Fibroblast of lung (primary cell): ENCODE data around the gene LHFPL5. TPM values are rescaled to one million over a fixed set of nuclear protein-coding genes. Genes with fewer than 3 reads are reported as not detected.

Experiments used
- DNase-seq, 2 donors: peaks; one replicate each; pipeline versions ENCODE4 v3.0.0 to v3.0.0-alpha.2; 2010; ENCODE audit warnings: low read depth in 2 of 2
- H2AFZ ChIP-seq: 2 replicates; pipeline ENCODE4 v1.5.1; 2012; ENCODE audit warnings: low read length, control low read depth, inconsistent platforms
- H3K27ac ChIP-seq: 2 replicates; pipeline ENCODE4 v1.5.1; 2011; ENCODE audit warnings: low read length, control low read depth; ENCODE audit not compliant: insufficient read depth
- H3K27me3 ChIP-seq: 2 replicates; pipeline ENCODE4 v1.5.1; 2011; ENCODE audit warnings: mild to moderate bottlenecking, low read length; ENCODE audit not compliant: control insufficient read depth, insufficient read depth
- H3K36me3 ChIP-seq: 2 replicates; pipeline ENCODE4 v1.5.1; 2011; ENCODE audit warnings: low read length; ENCODE audit not compliant: control insufficient read depth, insufficient read depth
- H3K4me1 ChIP-seq: 2 replicates; pipeline ENCODE4 v1.5.1; 2011; ENCODE audit warnings: low read length; ENCODE audit not compliant: control insufficient read depth, insufficient read depth; ENCODE audit errors: extremely low read depth
- H3K4me2 ChIP-seq: 2 replicates; pipeline ENCODE4 v1.5.1; 2011; ENCODE audit warnings: low read length, control low read depth; ENCODE audit not compliant: insufficient read depth; ENCODE audit errors: extremely low read depth
- H3K4me3 ChIP-seq, 4 experiments: fragments of 200-600 bp in 1 of 4; sonication (generic) in 1 of 4; replicated peaks in 1 of 4; 2 replicates each; pipeline ENCODE4 v1.5.1; 2011 to 2016; ENCODE audit warnings: low read length in 4 of 4, low read depth in 3 of 4, mild to moderate bottlenecking in 3 of 4, control low read depth in 2 of 4, inconsistent platforms in 1 of 4, mixed read lengths in 1 of 4; ENCODE audit not compliant: insufficient read depth in 1 of 4; ENCODE audit errors: control extremely low read depth in 1 of 4
- H3K79me2 ChIP-seq: 2 replicates; pipeline ENCODE4 v1.5.1; 2012; ENCODE audit warnings: mild to moderate bottlenecking, low read length, inconsistent platforms; ENCODE audit not compliant: control insufficient read depth, insufficient read depth
- H3K9ac ChIP-seq: 2 replicates; pipeline ENCODE4 v1.5.1; 2011; ENCODE audit warnings: mild to moderate bottlenecking, low read length, control low read depth; ENCODE audit not compliant: insufficient read depth
- H3K9me3 ChIP-seq: 2 replicates; pipeline ENCODE4 v1.5.1; 2012; ENCODE audit warnings: low read depth, low read length; ENCODE audit not compliant: control insufficient read depth, insufficient read depth
- H4K20me1 ChIP-seq: 2 replicates; pipeline ENCODE4 v1.5.1; 2011; ENCODE audit warnings: low read length; ENCODE audit not compliant: control insufficient read depth, insufficient read depth; ENCODE audit errors: extremely low read depth
- EZH2 ChIP-seq: IDR thresholded peaks from 2 replicates; pipeline ENCODE4 v1.5.1; 2012; ENCODE audit warnings: low read length, control low read depth, mild to moderate bottlenecking; ENCODE audit errors: missing control alignments
- polyA plus RNA-seq, 2 donors: library from polyadenylated mRNA; depleted of rRNA in 1 of 2; stranded (reverse) in 1 of 2; unstranded in 1 of 2; fragments of >200 nt; gene quantifications; 2 replicates each; pipeline ENCODE4 v1.2.1, GENCODE V29; 2011 to 2012; ENCODE audit warnings: missing spikeins in 1 of 2
- total RNA-seq: library from RNA; depleted of rRNA; stranded (reverse); fragments of >200 nt; gene quantifications from 2 replicates; pipeline ENCODE4 v1.2.1, GENCODE V29; 2014
- TF ChIP-seq, protein P1 (sequence below), 2 donors: IDR thresholded peaks in 1 of 2; conservative IDR thresholded peaks in 1 of 2; 1 replicate in 1 of 2; 2 replicates in 1 of 2; pipeline ENCODE4 v1.5.1; 2011 to 2012; ENCODE audit warnings: low read length in 2 of 2, control low read depth in 1 of 2, inconsistent platforms in 1 of 2, low read depth in 1 of 2, mild to moderate bottlenecking in 1 of 2

Gene LHFPL5
- total and polyA plus RNA-seq, 2 donors (not counting 1 experiment from before 2014, with no cell fraction given) = not detected

DNA sequence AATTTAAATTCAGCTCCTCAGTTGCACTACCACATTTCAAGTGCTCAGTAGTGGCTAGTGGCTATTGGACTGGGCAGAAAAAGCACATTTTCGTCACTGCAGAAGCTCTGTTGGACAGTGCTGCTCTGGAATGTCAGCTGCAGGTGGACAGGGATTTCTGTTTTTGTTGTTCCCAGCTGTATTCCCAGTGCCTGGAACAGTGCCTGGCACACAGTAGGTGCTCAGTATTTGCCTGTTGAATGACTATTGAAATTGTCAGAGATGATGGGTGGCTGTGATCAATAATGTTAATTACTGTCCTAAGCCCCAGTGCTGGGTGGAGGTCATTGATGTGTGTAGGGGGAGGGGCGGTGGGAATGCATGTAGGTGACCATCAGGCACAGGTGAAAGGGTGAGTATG is 18.9 kb upstream of the LHFPL5 start:
- H3K9ac ChIP-seq = no peak overlapping the region
- no peak for DNase-seq
- no peaks in the 10 kb centered on the region for H4K20me1 ChIP-seq
- no peaks in the 10 kb centered on the region for H3K36me3 ChIP-seq
- H3K4me1 ChIP-seq = no peaks in the 10 kb centered on the region
- no peaks in the 10 kb centered on the region for H3K9me3 ChIP-seq
- H2AFZ ChIP-seq = no peak overlapping the region
- peaks cover 16% of the 10 kb centered on the region for H3K27me3 ChIP-seq
- no peak for TF ChIP-seq EZH2
- TF ChIP-seq, protein P1, sequence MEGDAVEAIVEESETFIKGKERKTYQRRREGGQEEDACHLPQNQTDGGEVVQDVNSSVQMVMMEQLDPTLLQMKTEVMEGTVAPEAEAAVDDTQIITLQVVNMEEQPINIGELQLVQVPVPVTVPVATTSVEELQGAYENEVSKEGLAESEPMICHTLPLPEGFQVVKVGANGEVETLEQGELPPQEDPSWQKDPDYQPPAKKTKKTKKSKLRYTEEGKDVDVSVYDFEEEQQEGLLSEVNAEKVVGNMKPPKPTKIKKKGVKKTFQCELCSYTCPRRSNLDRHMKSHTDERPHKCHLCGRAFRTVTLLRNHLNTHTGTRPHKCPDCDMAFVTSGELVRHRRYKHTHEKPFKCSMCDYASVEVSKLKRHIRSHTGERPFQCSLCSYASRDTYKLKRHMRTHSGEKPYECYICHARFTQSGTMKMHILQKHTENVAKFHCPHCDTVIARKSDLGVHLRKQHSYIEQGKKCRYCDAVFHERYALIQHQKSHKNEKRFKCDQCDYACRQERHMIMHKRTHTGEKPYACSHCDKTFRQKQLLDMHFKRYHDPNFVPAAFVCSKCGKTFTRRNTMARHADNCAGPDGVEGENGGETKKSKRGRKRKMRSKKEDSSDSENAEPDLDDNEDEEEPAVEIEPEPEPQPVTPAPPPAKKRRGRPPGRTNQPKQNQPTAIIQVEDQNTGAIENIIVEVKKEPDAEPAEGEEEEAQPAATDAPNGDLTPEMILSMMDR (conservative IDR thresholded peaks at IDR 0.05 in 1 of 2, IDR thresholded peaks at IDR 0.05 in 1 of 2; ENCODE audit: low read depth in 1 of 2, low read length in 2 of 2) = no peak
- no peak overlapping the region for H3K4me3 ChIP-seq
- H3K27ac ChIP-seq = no peak overlapping the region
- H3K4me2 ChIP-seq = no peak overlapping the region
- no peaks in the 10 kb centered on the region for H3K79me2 ChIP-seq

DNA sequence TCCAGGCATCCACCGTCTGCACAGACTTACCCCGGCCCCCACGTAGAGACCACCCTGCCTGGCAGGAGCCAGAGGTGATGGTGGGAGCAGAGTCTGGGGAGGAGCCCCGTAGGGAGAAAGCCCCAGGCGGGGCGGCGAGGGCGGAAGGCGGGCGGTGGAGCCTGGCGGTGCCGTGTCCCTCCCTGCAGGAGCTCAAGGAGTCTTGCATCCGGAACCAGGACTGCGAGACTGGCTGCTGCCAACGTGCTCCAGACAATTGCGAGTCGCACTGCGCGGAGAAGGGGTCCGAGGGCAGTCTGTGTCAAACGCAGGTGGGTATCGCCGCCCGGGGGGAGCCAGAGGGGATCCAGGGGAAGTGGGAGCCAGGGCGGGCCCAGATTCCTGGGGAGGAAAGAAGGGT is 18.3 kb upstream of the LHFPL5 start:
- H4K20me1 ChIP-seq = no peaks in the 10 kb centered on the region
- H3K9me3 ChIP-seq = no peaks in the 10 kb centered on the region

DNA sequence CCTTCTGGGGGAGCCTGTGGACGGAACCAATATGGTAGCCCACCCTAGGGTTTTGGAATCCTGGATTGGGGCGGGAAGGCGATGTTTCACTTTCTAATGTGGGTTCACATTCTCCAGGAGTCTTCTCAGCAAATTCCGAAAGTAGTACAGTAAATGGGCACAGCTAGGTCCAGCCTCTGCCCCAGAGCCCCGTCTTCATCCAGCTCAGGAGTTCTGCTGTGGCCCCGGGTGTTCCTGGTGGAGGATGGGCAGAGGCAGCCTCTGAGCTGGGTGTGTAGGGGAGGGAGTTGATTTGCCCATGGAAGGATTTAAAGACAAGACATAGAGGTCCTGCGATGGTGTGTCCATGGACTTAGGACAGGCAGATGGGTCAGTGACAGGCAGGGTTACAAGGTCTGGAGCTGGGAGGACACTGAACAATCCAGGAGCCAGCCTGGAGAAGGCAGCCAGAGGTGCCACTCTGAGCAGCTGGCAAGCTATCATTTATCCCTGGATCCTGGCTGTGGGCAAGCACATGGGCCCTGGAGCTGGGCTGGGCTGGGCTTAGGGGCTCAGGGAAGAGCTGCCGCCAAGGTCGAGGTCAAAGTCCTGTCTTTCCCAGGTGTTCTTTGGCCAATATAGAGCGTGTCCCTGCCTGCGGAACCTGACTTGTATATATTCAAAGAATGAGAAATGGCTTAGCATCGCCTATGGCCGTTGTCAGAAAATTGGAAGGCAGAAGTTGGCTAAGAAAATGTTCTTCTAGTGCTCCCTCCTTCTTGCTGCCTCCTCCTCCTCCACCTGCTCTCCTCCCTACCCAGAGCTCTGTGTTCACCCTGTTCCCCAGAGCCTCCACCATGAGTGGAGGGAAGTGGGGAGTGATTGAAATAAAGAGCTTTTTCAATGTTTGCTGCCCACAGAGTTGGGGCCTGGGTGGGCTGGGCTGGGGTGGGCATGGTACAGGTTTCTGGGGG is 17.6 kb upstream of the LHFPL5 start:
- Histone ChIP-seq H3K4me3 (no peak overlapping the region), H3K9ac (no peak overlapping the region), H3K27me3 (peaks cover 16% of the 10 kb centered on the region), H2AFZ (no peak overlapping the region), H4K20me1 (no peaks in the 10 kb centered on the region), H3K9me3 (no peaks in the 10 kb centered on the region), H3K27ac (no peak overlapping the region), H3K79me2 (no peaks in the 10 kb centered on the region), H3K4me2 (no peak overlapping the region), H3K36me3 (no peaks in the 10 kb centered on the region), H3K4me1 (no peaks in the 10 kb centered on the region)
- DNase-seq = no peak
- TF ChIP-seq EZH2 = no peak
- TF ChIP-seq, protein P1 (conservative IDR thresholded peaks at IDR 0.05 in 1 of 2, IDR thresholded peaks at IDR 0.05 in 1 of 2; ENCODE audit: low read depth in 1 of 2, low read length in 2 of 2) = no peak

More for the DNA sequence above, 18.3 kb upstream of the LHFPL5 start:
- H3K9ac ChIP-seq = no peak overlapping the region
- H3K36me3 ChIP-seq = no peaks in the 10 kb centered on the region
- no peak overlapping the region for H3K4me3 ChIP-seq
- H3K4me1 ChIP-seq = no peaks in the 10 kb centered on the region
- no peaks in the 10 kb centered on the region for H3K79me2 ChIP-seq
- no peak overlapping the region for H2AFZ ChIP-seq
- no peak for DNase-seq
- no peak overlapping the region for H3K27ac ChIP-seq
- TF ChIP-seq, protein P1 (conservative IDR thresholded peaks at IDR 0.05 in 1 of 2, IDR thresholded peaks at IDR 0.05 in 1 of 2; ENCODE audit: low read depth in 1 of 2, low read length in 2 of 2) = no peak
- no peak for TF ChIP-seq EZH2
- no peak overlapping the region for H3K4me2 ChIP-seq
- H3K27me3 ChIP-seq = peaks cover 16% of the 10 kb centered on the region
